BLaER1 treated with 17β-estradiol and CSF1 and Interleukin-3, amounts not matched to agents 10 nM and 100 nM (cell line): ENCODE measurements around the gene ELFN1.

ENCODE experiments used
- H3K27ac ChIP-seq, 11 experiments: shearing (Covaris generic); formaldehyde crosslinking; 2 replicates each; pipeline ENCODE4 v1.8.1; 2022
- H3K27me3 ChIP-seq, 11 experiments: shearing (Covaris generic); formaldehyde crosslinking; 2 replicates each; pipeline ENCODE4 v1.8.1; 2022
- H3K36me3 ChIP-seq, 11 experiments: shearing (Covaris generic); formaldehyde crosslinking; 2 replicates each; pipeline ENCODE4 v1.8.1; 2022
- H3K4me1 ChIP-seq, 10 experiments: shearing (Covaris generic); formaldehyde crosslinking; 2 replicates each; pipeline ENCODE4 v1.8.1; 2022
- H3K4me2 ChIP-seq, 11 experiments: shearing (Covaris generic); formaldehyde crosslinking; 2 replicates each; pipeline ENCODE4 v1.8.1; 2022
- H3K4me3 ChIP-seq, 10 experiments: shearing (Covaris generic); formaldehyde crosslinking; 2 replicates each; pipeline ENCODE4 v1.8.1; 2022
- H3K9ac ChIP-seq, 11 experiments: shearing (Covaris generic); formaldehyde crosslinking; 2 replicates each; pipeline ENCODE4 v1.8.1; 2022
- H3K9me3 ChIP-seq, 11 experiments: shearing (Covaris generic); formaldehyde crosslinking; replicated peaks in 1 of 11; 2 replicates each; pipeline ENCODE4 v1.8.1; 2022
- H4K20me1 ChIP-seq, 11 experiments: shearing (Covaris generic); formaldehyde crosslinking; 2 replicates each; pipeline ENCODE4 v1.8.1; 2022
- Cebpa-rat ChIP-seq, 11 experiments: shearing (Covaris generic); IDR thresholded peaks; 2 replicates each; pipeline ENCODE4 v1.8.1; 2022

The ELFN1 gene

GRCh38 chr7:1640376-1641172 lies 29.5 kb upstream of the ELFN1 start:
- TF ChIP-seq Cebpa-rat (IDR thresholded peaks at IDR 0.05): no peak
- H3K27ac ChIP-seq: peak overlapping the region in 2 of 11 experiments; percentile 45 to 55; a peak in 2 of 22 replicates

GRCh38 chr7:1641173-1641572 lies 28.9 kb upstream of the ELFN1 start:
- Histone ChIP-seq H3K9me3 (peaks cover 19 to 22% (median 21%) of the 10 kb centered on the region in 11 experiments), H3K4me2 (peak overlapping the region; percentile 12 to 93 (median 66); a peak in 20 of 22 replicates), H3K4me3 (no peak overlapping the region), H4K20me1 (peaks cover 0 to 14% (median 0%) of the 10 kb centered on the region in 11 experiments; a peak in 3 of 22 replicates), H3K9ac (peak overlapping the region in 4 of 11 experiments; percentile 6 to 59 (median 34); a peak in 5 of 22 replicates), H3K36me3 (no peaks in the 10 kb centered on the region), H3K27me3 (peaks cover 0 to 50% (median 0%) of the 10 kb centered on the region in 11 experiments; a peak in 6 of 22 replicates), H3K4me1 (peaks cover 10 to 82% (median 75%) of the 10 kb centered on the region in 10 experiments; a peak in 19 of 20 replicates), H3K27ac (peak overlapping the region in 4 of 11 experiments; percentile 43 to 56 (median 50); a peak in 6 of 22 replicates)
- TF ChIP-seq Cebpa-rat (IDR thresholded peaks at IDR 0.05): no peak

More at GRCh38 chr7:1640376-1641172, 29.5 kb upstream of the ELFN1 start:
- peak overlapping the region in 2 of 11 experiments; percentile 28 to 59; a peak in 3 of 22 replicates for H3K9ac ChIP-seq
- peaks cover 7 to 76% (median 69%) of the 10 kb centered on the region in 10 experiments; a peak in 19 of 20 replicates for H3K4me1 ChIP-seq
- H3K27me3 ChIP-seq: peaks cover 0 to 44% (median 0%) of the 10 kb centered on the region in 11 experiments; a peak in 5 of 22 replicates
- H4K20me1 ChIP-seq: peaks cover 0 to 14% (median 0%) of the 10 kb centered on the region in 11 experiments; a peak in 3 of 22 replicates
- H3K9me3 ChIP-seq: peaks cover 25 to 28% (median 27%) of the 10 kb centered on the region in 11 experiments
- no peaks in the 10 kb centered on the region for H3K36me3 ChIP-seq
- no peak overlapping the region for H3K4me3 ChIP-seq
- peak overlapping the region in 9 of 11 experiments; percentile 35 to 93 (median 76); a peak in 18 of 22 replicates for H3K4me2 ChIP-seq

- Histone ChIP-seq H3K27ac (peak overlapping the region in 4 of 11 experiments; percentile 43 to 56 (median 50); a peak in 8 of 22 replicates), H3K9ac (peak overlapping the region in 4 of 11 experiments; percentile 6 to 59 (median 40); a peak in 6 of 22 replicates), H3K36me3 (no peaks in the 10 kb centered on the region), H3K4me3 (no peak overlapping the region), H3K4me1 (peaks cover 16 to 88% (median 81%) of the 10 kb centered on the region in 10 experiments), H3K9me3 (peaks cover 13 to 16% (median 15%) of the 10 kb centered on the region in 11 experiments), H3K4me2 (peak overlapping the region; percentile 12 to 93 (median 66); a peak in 20 of 22 replicates), H4K20me1 (peaks cover 0 to 14% (median 0%) of the 10 kb centered on the region in 11 experiments; a peak in 4 of 22 replicates), H3K27me3 (peaks cover 0 to 56% (median 0%) of the 10 kb centered on the region in 11 experiments; a peak in 6 of 22 replicates)
- TF ChIP-seq Cebpa-rat (IDR thresholded peaks at IDR 0.05): no peak
Measured at GRCh38 chr7:1641661-1642260, 28.3 kb upstream of the ELFN1 start.

- peaks cover 0 to 19% (median 0%) of the 10 kb centered on the region in 11 experiments; a peak in 4 of 22 replicates for H4K20me1 ChIP-seq
Measured at GRCh38 chr7:1642291-1642731, 27.8 kb upstream of the ELFN1 start.

GRCh38 chr7:1643270-1644092 lies 26.6 kb upstream of the ELFN1 start:
- Histone ChIP-seq H3K4me3 (no peak overlapping the region), H4K20me1 (peaks cover 0 to 30% (median 0%) of the 10 kb centered on the region in 11 experiments; a peak in 5 of 22 replicates), H3K36me3 (no peaks in the 10 kb centered on the region), H3K9me3 (no peaks in the 10 kb centered on the region), H3K9ac (no peak overlapping the region), H3K27me3 (peaks cover 0 to 73% (median 0%) of the 10 kb centered on the region in 11 experiments; a peak in 7 of 22 replicates), H3K27ac (no peak overlapping the region), H3K4me2 (peak overlapping the region in 8 of 11 experiments; percentile 26 to 99 (median 71); a peak in 14 of 22 replicates), H3K4me1 (peaks cover 33 to 98% (median 96%) of the 10 kb centered on the region in 10 experiments)
- no peak for TF ChIP-seq Cebpa-rat (IDR thresholded peaks at IDR 0.05)

More at GRCh38 chr7:1642291-1642731, 27.8 kb upstream of the ELFN1 start:
- Histone ChIP-seq H3K27ac (peak overlapping the region in 4 of 11 experiments; percentile 43 to 56 (median 50); a peak in 7 of 22 replicates), H3K9ac (peak overlapping the region in 4 of 11 experiments; percentile 6 to 39 (median 22); a peak in 1 of 22 replicates), H3K27me3 (peaks cover 0 to 61% (median 0%) of the 10 kb centered on the region in 11 experiments; a peak in 7 of 22 replicates), H3K4me1 (peaks cover 21 to 93% (median 86%) of the 10 kb centered on the region in 10 experiments), H3K4me3 (no peak overlapping the region), H3K4me2 (peak overlapping the region in 9 of 11 experiments; percentile 35 to 93 (median 76); a peak in 18 of 22 replicates), H3K36me3 (no peaks in the 10 kb centered on the region), H3K9me3 (peaks cover 8 to 11% (median 10%) of the 10 kb centered on the region in 11 experiments)
- no peak for TF ChIP-seq Cebpa-rat (IDR thresholded peaks at IDR 0.05)

- H3K4me2 ChIP-seq: peak overlapping the region in 9 of 11 experiments; percentile 85 to 99 (median 91); a peak in 17 of 22 replicates
- no peak overlapping the region for H3K4me3 ChIP-seq
Measured at GRCh38 chr7:1644341-1645070, 25.6 kb upstream of the ELFN1 start.

GRCh38 chr7:1645071-1645409 lies 25.0 kb upstream of the ELFN1 start:
- Histone ChIP-seq H4K20me1 (peaks cover 0 to 46% (median 0%) of the 10 kb centered on the region in 11 experiments; a peak in 5 of 22 replicates), H3K27ac (peak overlapping the region in 5 of 11 experiments; percentile 23 to 79 (median 75); a peak in 9 of 22 replicates), H3K36me3 (no peaks in the 10 kb centered on the region), H3K9me3 (no peaks in the 10 kb centered on the region), H3K4me3 (no peak overlapping the region; a peak in 1 of 20 replicates), H3K27me3 (peaks cover 0 to 76% (median 0%) of the 10 kb centered on the region in 11 experiments; a peak in 7 of 22 replicates), H3K4me2 (peak overlapping the region in 10 of 11 experiments; percentile 4 to 99 (median 89); a peak in 19 of 22 replicates), H3K9ac (peak overlapping the region in 4 of 11 experiments; percentile 32 to 74 (median 68); a peak in 6 of 22 replicates), H3K4me1 (peaks cover 38 to 98% (median 97%) of the 10 kb centered on the region in 10 experiments)
- TF ChIP-seq Cebpa-rat (IDR thresholded peaks at IDR 0.05): no peak

More at GRCh38 chr7:1644341-1645070, 25.6 kb upstream of the ELFN1 start:
- Histone ChIP-seq H3K9ac (peak overlapping the region in 3 of 11 experiments; percentile 32 to 74 (median 64); a peak in 4 of 22 replicates), H4K20me1 (peaks cover 0 to 41% (median 0%) of the 10 kb centered on the region in 11 experiments; a peak in 5 of 22 replicates), H3K27ac (peak overlapping the region in 3 of 11 experiments; percentile 75 to 79 (median 78); a peak in 5 of 22 replicates), H3K9me3 (no peaks in the 10 kb centered on the region), H3K4me1 (peaks cover 38 to 98% (median 97%) of the 10 kb centered on the region in 10 experiments), H3K36me3 (no peaks in the 10 kb centered on the region), H3K27me3 (peaks cover 0 to 81% (median 0%) of the 10 kb centered on the region in 11 experiments; a peak in 7 of 22 replicates)
- no peak for TF ChIP-seq Cebpa-rat (IDR thresholded peaks at IDR 0.05)
